ENCODE data around the gene CCDC92B.
"Not testable (repeated sequence)": the region's sequence is repeated elsewhere in the genome, so short reads cannot be mapped to it uniquely, and the experiment has no call there.

CCDC92B gene

GRCh38 chr17:2690165-2691068, 59.0 kb downstream of the CCDC92B start:
- H3K9ac ChIP-seq (ENCODE audit: low read depth, low read length): no peak overlapping the region

GRCh38 chr17:2689411-2690164, 59.9 kb downstream of the CCDC92B start:
- Histone ChIP-seq H3K9ac (ENCODE audit: low read depth, low read length) (no peak overlapping the region), H3K4me3 (ENCODE audit: low read length) (no peak overlapping the region), H3K4me1 (ENCODE audit: insufficient read depth, low read length) (no peaks in the 10 kb centered on the region), H3K27ac (ENCODE audit: low read length) (no peak overlapping the region), H3K9me3 (ENCODE audit: insufficient read depth, low read depth, low read length) (no peaks in the 10 kb centered on the region), H3K27me3 (ENCODE audit: insufficient read depth, low read length) (no peaks in the 10 kb centered on the region), H3K36me3 (ENCODE audit: insufficient read depth, low read depth, low read length) (peaks cover 16% of the 10 kb centered on the region)

More at GRCh38 chr17:2690165-2691068, 59.0 kb downstream of the CCDC92B start:
- H3K36me3 ChIP-seq (ENCODE audit: insufficient read depth, low read depth, low read length): peaks cover 16% of the 10 kb centered on the region
- no peak overlapping the region for H3K27ac ChIP-seq (ENCODE audit: low read length)
- H3K4me3 ChIP-seq (ENCODE audit: low read length): no peak overlapping the region
- no peaks in the 10 kb centered on the region for H3K27me3 ChIP-seq (ENCODE audit: insufficient read depth, low read length)
- no peaks in the 10 kb centered on the region for H3K9me3 ChIP-seq (ENCODE audit: insufficient read depth, low read depth, low read length)
- no peaks in the 10 kb centered on the region for H3K4me1 ChIP-seq (ENCODE audit: insufficient read depth, low read length)

- Histone ChIP-seq H3K4me1 (ENCODE audit: insufficient read depth, low read length) (no peaks in the 10 kb centered on the region), H3K27ac (ENCODE audit: low read length) (no peak overlapping the region), H3K36me3 (ENCODE audit: insufficient read depth, low read depth, low read length) (peaks cover 16% of the 10 kb centered on the region; the same call in 1 of the 2 replicates), H3K27me3 (ENCODE audit: insufficient read depth, low read length) (no peaks in the 10 kb centered on the region), H3K4me3 (ENCODE audit: low read length) (no peak overlapping the region), H3K9me3 (ENCODE audit: insufficient read depth, low read depth, low read length) (no peaks in the 10 kb centered on the region), H3K9ac (ENCODE audit: low read depth, low read length) (no peak overlapping the region)
Measured at GRCh38 chr17:2688351-2689342, 60.8 kb downstream of the CCDC92B start.

GRCh38 chr17:2687074-2687418, 62.4 kb downstream of the CCDC92B start:
- Histone ChIP-seq H3K9ac (ENCODE audit: low read depth, low read length) (no peak overlapping the region), H3K4me1 (ENCODE audit: insufficient read depth, low read length) (no peaks in the 10 kb centered on the region), H3K36me3 (ENCODE audit: insufficient read depth, low read depth, low read length) (peaks cover 32% of the 10 kb centered on the region), H3K27me3 (ENCODE audit: insufficient read depth, low read length) (no peaks in the 10 kb centered on the region), H3K27ac (ENCODE audit: low read length) (no peak overlapping the region), H3K4me3 (ENCODE audit: low read length) (no peak overlapping the region), H3K9me3 (ENCODE audit: insufficient read depth, low read depth, low read length) (no peaks in the 10 kb centered on the region)

GRCh38 chr17:2685696-2686095, 63.8 kb downstream of the CCDC92B start:
- H3K9me3 ChIP-seq (ENCODE audit: insufficient read depth, low read depth, low read length): no peaks in the 10 kb centered on the region
- no peaks in the 10 kb centered on the region for H3K27me3 ChIP-seq (ENCODE audit: insufficient read depth, low read length)
- H3K36me3 ChIP-seq (ENCODE audit: insufficient read depth, low read depth, low read length): peaks cover 37% of the 10 kb centered on the region
- H3K9ac ChIP-seq (ENCODE audit: low read depth, low read length): no peak overlapping the region
- no peak overlapping the region for H3K4me3 ChIP-seq (ENCODE audit: low read length)
- H3K4me1 ChIP-seq (ENCODE audit: insufficient read depth, low read length): no peaks in the 10 kb centered on the region
- no peak overlapping the region for H3K27ac ChIP-seq (ENCODE audit: low read length)

GRCh38 chr17:2684549-2684948, 64.9 kb downstream of the CCDC92B start:
- no peaks in the 10 kb centered on the region for H3K4me1 ChIP-seq (ENCODE audit: insufficient read depth, low read length)
- H3K9ac ChIP-seq (ENCODE audit: low read depth, low read length): no peak overlapping the region
- H3K27ac ChIP-seq (ENCODE audit: low read length): no peak overlapping the region
- H3K4me3 ChIP-seq (ENCODE audit: low read length): no peak overlapping the region
- no peaks in the 10 kb centered on the region for H3K27me3 ChIP-seq (ENCODE audit: insufficient read depth, low read length)
- peaks cover 49% of the 10 kb centered on the region for H3K36me3 ChIP-seq (ENCODE audit: insufficient read depth, low read depth, low read length)
- H3K9me3 ChIP-seq (ENCODE audit: insufficient read depth, low read depth, low read length): no peaks in the 10 kb centered on the region

- H3K36me3 ChIP-seq (ENCODE audit: insufficient read depth, low read depth, low read length): peaks cover 55% of the 10 kb centered on the region
- no peaks in the 10 kb centered on the region for H3K4me1 ChIP-seq (ENCODE audit: insufficient read depth, low read length)
- H3K4me3 ChIP-seq (ENCODE audit: low read length): no peak overlapping the region
- H3K9ac ChIP-seq (ENCODE audit: low read depth, low read length): no peak overlapping the region
- H3K9me3 ChIP-seq (ENCODE audit: insufficient read depth, low read depth, low read length): no peaks in the 10 kb centered on the region
- no peaks in the 10 kb centered on the region for H3K27me3 ChIP-seq (ENCODE audit: insufficient read depth, low read length)
- H3K27ac ChIP-seq (ENCODE audit: low read length): no peak overlapping the region
Measured at GRCh38 chr17:2683912-2684311, 65.5 kb downstream of the CCDC92B start.

- Histone ChIP-seq H3K4me3 (ENCODE audit: low read length) (no peak overlapping the region), H3K4me1 (ENCODE audit: insufficient read depth, low read length) (no peaks in the 10 kb centered on the region), H3K27me3 (ENCODE audit: insufficient read depth, low read length) (no peaks in the 10 kb centered on the region), H3K27ac (ENCODE audit: low read length) (no peak overlapping the region), H3K36me3 (ENCODE audit: insufficient read depth, low read depth, low read length) (peaks cover 66% of the 10 kb centered on the region), H3K9ac (ENCODE audit: low read depth, low read length) (no peak overlapping the region), H3K9me3 (ENCODE audit: insufficient read depth, low read depth, low read length) (no peaks in the 10 kb centered on the region)
Measured at GRCh38 chr17:2682176-2682938, 67.1 kb downstream of the CCDC92B start.

- H3K4me1 ChIP-seq (ENCODE audit: insufficient read depth, low read length): no peaks in the 10 kb centered on the region
- no peak overlapping the region for H3K4me3 ChIP-seq (ENCODE audit: low read length)
- no peaks in the 10 kb centered on the region for H3K27me3 ChIP-seq (ENCODE audit: insufficient read depth, low read length)
- no peak overlapping the region for H3K27ac ChIP-seq (ENCODE audit: low read length)
- peaks cover 72% of the 10 kb centered on the region for H3K36me3 ChIP-seq (ENCODE audit: insufficient read depth, low read depth, low read length)
- H3K9me3 ChIP-seq (ENCODE audit: insufficient read depth, low read depth, low read length): no peaks in the 10 kb centered on the region
- H3K9ac ChIP-seq (ENCODE audit: low read depth, low read length): no peak overlapping the region
Measured at GRCh38 chr17:2681650-2682049, 67.8 kb downstream of the CCDC92B start.

GRCh38 chr17:2680961-2681360, 68.5 kb downstream of the CCDC92B start:
- Histone ChIP-seq H3K4me3 (ENCODE audit: low read length) (no peak overlapping the region), H3K27ac (ENCODE audit: low read length) (no peak overlapping the region), H3K36me3 (ENCODE audit: insufficient read depth, low read depth, low read length) (peaks cover 79% of the 10 kb centered on the region), H3K9ac (ENCODE audit: low read depth, low read length) (no peak overlapping the region), H3K27me3 (ENCODE audit: insufficient read depth, low read length) (no peaks in the 10 kb centered on the region), H3K9me3 (ENCODE audit: insufficient read depth, low read depth, low read length) (no peaks in the 10 kb centered on the region), H3K4me1 (ENCODE audit: insufficient read depth, low read length) (no peaks in the 10 kb centered on the region)

GRCh38 chr17:2679247-2679646, 70.2 kb downstream of the CCDC92B start:
- H3K4me3 ChIP-seq (ENCODE audit: low read length); H3K9ac ChIP-seq (ENCODE audit: low read depth, low read length); H3K9me3 ChIP-seq (ENCODE audit: insufficient read depth, low read depth, low read length); H3K27me3 ChIP-seq (ENCODE audit: insufficient read depth, low read length); H3K4me1 ChIP-seq (ENCODE audit: insufficient read depth, low read length); H3K27ac ChIP-seq (ENCODE audit: low read length): not testable (repeated sequence)
- H3K36me3 ChIP-seq (ENCODE audit: insufficient read depth, low read depth, low read length): peaks cover 94% of the 10 kb centered on the region
